ENCODE measurements around the gene CFAP107.
"Not testable (repeated sequence)": the region's sequence is repeated elsewhere in the genome, so short reads cannot be mapped to it uniquely, and the experiment has no call there.

Gene CFAP107

DNA sequence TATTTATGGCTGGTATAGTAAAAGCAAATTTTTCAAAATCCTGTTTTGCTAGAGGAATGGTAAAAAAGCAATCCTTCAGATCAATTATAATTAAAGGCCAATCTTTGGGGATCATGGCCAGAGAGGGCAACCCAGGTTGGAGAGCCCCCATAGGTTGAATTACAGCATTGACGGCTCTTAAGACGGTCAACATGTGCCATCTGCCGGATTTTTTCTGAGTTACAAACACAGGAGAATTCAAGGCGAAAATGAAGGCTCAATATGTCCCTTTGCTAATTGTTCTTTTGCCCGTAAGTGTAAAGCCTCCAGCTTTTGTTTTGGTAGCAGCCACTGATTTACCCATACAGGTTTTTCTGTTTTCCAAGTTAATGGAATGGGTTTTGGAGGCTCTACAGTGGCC, 35.5 kb downstream of the CFAP107 start:
- DNase-seq: not testable (repeated sequence)

DNA sequence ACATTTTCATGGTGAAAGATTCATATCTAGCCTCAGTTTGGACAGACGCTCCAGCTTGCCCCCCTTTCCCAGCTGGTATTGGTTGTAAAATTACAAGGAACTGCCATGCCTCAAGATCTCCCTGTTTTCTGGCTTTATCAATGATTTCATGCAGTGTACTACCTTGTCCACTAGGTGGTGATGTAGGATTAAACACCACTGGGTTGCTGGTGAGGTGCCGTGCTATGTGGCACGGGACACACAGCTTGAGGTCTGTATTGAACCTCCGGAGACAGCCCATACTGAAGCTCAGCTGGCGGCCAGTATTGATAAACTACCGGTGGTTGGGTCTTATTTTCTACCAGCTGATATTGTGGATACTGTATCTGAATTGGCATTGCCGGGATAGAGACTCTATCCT, 37.8 kb downstream of the CFAP107 start:
- not testable (repeated sequence) for DNase-seq

DNA sequence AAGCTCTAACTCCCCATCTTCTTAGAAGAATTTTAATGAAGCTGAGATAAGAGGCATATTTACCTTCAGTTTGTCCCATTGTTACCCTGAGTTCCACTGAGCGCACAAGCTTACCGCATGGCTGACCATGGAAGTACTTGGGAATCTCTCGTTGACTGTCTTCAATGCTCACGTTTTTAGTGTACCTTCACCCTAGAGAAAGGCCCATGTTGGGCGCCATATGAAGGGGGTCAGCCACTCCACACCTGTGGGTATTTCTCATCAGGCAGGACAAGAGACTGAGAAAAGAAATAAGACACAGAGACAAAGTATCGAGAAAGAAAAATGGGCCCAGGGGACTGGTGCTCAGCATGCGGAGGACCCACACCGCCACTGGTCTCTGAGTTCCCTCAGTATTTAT, 38.7 kb downstream of the CFAP107 start:
- DNase-seq: not testable (repeated sequence)

DNA sequence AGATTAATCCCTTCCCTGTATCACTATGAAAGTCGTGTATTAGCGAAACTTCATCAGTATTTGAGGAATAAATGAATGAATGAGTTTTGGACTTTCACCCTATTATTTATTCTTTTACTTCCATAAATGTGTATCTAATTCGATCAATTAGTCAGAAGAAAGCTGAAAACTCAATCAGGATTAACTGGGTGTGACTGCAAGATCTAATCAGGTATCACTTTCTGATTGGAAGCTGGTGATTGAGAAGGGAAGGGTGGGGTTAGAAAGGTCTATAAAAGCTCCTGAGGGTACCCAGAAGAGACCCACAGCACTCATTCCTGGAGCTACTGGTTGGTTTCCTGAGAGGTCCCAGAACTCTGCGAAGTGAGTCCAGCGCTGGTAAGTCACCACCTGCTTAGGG, 45.1 kb downstream of the CFAP107 start, which contains the start of gene PRAMEF1:
Gene PRAMEF1, plus strand, starts transcription at position 301 of the 400 bp plus-strand sequence. CDS start 1,831 bp downstream, outside the sequence.
- DNase-seq: not testable (repeated sequence)

DNA sequence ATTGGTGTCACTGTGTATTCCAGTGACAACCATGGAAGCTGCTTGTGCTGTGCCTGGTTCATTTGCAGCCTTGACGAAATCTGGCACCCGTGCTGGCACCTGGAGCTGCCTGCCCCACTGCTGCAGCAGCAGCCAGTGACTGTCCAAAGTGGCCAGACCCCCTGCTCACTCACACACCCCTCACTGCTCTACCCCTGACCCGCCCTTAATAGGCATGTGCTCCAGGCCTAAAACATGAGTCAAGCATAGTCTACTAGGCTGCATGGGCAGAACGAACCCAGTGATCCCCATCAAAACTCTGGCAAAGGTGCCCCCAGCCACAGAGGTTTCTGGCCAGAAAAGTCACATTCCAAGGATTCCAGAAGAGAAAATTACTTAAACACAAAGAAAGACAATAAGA, 52.9 kb downstream of the CFAP107 start:
- no peak for DNase-seq

DNA sequence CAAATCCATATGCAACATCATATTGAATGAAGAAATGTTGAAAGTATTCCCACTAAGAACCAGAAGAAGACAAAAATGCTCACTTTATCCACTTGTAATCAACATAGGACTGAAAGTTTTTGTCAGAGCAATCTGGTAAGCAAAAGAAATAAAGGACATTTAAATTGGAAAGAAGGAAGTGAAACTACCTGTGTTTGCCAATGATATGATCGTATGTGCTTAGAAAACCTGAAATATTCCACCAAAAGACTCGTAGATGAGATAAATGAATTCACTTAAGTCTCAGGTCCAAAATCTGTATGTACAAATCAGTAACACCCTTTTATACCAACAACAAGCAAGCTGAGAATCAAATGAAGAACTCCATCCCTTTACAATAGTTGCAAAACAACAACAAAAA, 53.7 kb downstream of the CFAP107 start:
- DNase-seq: no peak

DNA sequence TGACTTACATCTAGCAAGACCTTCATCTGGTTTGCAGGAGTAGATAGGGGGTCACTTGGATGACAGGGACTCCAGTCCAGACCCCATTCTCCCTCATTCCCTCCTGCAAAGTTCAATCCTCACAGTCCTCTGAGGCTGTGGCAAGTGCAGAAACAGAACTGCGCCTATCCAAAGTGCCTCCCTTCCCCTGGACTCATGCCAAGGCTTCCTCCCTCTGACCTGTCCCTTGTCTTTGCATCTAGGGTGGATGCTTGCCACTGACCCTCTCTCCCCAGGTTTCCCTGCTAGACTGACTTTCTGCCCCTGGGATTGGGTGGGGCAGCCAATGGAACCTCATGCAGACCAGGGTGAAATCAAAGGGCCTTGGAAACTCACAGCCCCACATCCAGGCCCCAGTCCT, 63.9 kb downstream of the CFAP107 start:
- no peak for DNase-seq

DNA sequence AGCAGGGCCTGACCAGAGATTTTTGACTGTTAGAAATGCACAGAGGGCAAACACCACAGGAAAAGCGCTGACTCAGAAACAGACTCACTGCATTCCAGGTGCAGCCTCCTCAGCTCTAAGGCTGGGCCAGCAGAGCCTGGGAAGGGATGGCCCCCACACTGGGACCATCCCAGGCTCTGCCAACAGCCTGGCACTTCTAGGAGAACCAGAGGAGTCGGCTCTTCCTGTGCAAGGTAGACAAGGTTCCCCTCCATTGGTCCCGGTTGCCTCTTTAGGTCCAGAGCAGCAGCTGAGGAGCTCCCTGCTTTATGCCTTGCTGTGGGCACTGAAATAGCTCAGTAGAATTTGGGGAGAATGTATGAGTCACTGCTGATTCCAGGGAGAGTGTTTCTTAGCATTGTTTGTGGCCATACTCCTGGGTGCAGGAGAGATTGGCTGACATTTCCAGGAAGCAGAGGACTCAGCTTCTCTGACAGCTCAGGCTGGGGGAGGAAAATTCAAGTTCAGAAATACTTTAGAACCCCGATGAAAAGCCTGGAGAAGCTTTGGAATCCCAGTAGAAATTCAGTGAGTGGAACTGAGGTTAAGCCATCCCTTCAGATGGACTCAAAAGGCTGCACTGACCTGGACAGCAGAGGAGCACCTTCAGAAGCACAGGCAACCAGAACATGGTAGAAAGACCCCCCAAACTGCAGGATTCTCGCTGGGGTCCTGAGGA, 64.8 kb downstream of the CFAP107 start:
- no peak for DNase-seq

DNA sequence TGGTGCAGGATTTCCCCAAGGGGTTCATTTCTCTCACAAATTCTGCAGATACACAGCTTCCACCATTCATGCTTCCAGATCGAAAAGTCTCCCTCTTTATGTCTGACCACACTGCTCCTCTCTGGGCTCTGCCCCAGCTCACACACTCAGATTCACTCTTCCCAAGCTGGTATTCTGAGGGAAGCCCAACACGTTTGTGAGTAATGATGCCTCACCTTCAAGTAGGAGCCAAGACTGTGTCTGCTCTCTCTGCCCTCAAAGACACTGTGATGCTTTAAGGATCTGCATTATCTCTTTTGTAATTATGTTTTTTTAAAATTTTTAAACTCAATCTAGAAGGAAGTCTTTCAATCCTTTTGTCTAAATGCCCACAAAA, 65.4 kb downstream of the CFAP107 start:
- no peak for DNase-seq
